HG02763 (cell line): ENCODE data around the gene DRAXIN.

Experiments used
- ATAC-seq: cut with Tn5 transposase; IDR thresholded peaks from one replicate; pipeline ENCODE4 v1.9.1; 2021; ENCODE audit warnings: mild to moderate bottlenecking, moderate library complexity; ENCODE audit not compliant: unreplicated experiment

Gene DRAXIN

DNA sequence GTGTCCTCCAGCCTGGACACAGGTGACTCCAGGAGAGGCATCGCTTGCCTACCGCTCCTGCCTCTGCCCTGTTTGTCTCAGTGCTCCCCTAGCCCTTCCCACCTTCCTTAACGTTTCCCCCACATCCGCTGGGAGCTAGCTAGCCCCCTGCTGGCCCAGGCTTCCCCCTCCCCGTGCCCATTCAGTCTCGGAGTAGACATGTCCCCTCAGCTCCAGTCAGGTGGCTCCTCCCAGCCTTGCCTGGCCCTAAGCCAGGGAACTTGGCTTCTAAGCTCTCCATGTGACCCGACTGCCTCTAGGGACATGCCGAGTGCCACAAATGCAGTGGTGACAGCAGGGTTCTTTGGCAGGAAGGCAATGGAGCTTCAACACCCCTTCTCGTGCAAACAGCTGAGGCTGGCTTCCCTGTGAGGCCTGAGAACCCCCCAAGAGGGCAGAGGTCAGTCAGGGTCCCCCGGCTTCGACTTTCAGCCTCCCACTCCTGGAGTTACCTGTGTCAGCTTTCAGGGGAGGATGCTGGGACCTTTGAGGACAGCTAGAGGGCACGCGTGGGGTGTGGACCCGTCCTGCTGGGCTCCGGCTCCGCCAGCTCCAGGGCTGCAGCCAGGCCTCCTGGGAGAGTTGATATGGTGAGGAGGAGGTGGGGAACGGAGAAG lies 16.2 kb downstream of the DRAXIN start:
- no peak for ATAC-seq

DNA sequence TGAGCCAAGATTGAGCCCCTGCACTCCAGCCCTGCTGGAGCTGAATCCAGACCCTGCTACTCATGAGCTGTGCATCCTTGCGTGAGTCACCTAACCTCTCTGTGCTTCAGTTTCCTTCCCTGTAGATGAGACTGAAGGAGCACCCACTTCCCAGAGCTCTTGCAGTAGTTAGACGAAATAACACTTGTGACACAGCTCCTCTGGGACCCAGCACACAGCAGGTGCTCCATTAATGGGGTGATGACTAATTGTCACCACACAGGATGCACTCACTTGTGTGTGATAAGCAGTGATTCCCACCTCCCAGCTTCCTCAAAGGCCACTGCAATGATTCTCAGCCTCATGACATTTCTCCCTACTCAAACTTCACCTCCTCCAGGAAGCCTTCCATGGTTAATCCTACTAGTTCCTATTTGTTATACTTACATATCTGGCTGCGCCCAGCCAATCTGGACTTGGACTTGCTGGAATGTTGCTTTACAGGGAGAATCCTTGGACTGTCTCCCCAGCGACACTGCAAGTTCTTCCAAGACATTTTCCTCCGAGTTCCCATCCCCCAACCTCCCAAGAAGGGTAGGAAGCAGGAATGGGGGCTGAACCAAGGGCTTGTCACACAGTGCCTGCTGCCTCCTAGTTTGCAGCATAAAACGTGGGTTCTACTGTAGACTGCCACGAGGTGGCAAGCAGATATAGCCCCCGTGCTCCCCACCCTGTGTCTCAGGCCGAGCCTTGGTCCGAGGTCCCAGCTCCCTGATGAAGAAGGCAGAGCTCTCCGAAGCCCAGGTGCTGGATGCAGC lies 17.2 kb downstream of the DRAXIN start:
- ATAC-seq: no peak

DNA sequence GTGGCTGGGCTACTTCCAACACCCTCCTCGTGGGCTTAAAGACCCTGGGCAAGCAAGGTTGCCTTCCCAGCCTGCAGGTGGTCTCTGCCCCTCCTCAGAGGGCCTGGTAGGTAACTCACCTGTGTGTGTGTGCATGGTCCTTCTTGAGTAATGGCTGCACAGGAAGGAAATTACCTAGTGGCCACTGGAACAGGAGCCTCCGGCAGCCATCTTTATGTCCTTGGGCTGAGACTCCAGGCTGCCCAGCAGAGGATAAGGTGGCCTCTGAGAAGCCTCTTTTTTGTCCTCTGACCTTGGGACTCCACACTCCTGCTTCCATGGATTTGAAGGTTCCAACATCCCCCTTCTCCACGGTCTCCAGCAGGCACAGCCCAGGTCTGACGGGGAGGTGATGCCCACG lies 20.0 kb downstream of the DRAXIN start:
- no peak for ATAC-seq

- no peak for ATAC-seq
Observed at GRCh38 chr1:11712285-11712684, 20.8 kb downstream of the DRAXIN start.

- ATAC-seq: no peak
Observed at GRCh38 chr1:11713095-11713494, 21.6 kb downstream of the DRAXIN start.

DNA sequence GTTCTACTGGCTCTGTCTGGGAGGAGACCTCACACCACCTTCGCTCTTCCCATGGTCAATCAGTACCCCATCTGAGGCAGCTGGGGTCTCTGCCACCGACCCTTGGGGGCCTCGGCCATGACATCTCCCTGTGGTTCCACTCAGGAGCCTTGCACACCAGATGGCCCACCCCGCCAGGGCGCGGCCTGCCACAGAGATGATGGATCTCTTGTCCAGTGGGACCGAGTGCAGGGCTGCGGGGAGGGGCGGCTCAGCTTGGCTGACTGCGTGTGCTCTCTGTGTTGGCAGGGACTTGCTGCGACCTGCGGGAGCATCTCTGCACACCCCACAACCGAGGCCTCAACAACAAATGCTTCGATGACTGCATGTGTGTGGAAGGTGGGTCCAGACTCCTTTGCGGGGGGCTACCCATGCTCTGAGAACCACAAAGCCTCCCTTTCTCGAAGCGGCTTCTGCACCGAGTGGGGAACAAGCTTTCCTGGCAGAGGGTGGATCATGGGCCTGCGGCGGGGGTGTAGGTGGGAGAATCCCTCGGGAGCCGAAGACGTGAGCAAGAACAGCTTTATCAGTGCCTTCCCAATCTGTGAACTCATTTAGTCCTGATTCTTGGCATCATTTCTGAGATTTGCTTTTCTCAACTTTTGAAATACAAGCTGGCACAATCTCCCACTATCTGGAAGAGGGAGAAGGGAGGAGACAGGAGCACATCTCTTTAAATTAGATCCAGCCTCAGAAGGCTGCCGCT lies 23.5 kb downstream of the DRAXIN start:
- no peak for ATAC-seq

GRCh38 chr1:11719313-11720032 lies 28.0 kb downstream of the DRAXIN start:
- ATAC-seq: no peak

GRCh38 chr1:11720033-11720376 lies 28.5 kb downstream of the DRAXIN start:
- no peak for ATAC-seq

DNA sequence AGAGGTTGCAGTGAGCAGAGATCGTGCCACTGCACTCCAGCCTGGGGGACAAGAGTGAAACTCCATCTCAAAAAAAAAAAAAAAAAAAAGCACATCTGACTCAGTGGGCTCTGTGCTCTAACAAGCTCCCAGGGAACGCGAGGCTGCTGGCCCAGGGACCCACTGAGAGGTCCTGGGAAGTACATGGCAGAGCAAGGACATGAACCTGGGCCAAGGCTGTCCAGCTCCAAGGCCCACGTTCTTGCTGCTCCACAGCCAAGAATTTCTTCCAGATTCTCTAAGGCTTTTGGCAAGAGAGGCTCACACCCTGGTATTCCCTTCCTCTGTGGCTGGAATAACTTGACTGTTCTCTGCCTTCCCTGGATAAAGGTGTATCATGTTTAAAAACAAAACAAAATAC lies 29.0 kb downstream of the DRAXIN start:
- no peak for ATAC-seq

DNA sequence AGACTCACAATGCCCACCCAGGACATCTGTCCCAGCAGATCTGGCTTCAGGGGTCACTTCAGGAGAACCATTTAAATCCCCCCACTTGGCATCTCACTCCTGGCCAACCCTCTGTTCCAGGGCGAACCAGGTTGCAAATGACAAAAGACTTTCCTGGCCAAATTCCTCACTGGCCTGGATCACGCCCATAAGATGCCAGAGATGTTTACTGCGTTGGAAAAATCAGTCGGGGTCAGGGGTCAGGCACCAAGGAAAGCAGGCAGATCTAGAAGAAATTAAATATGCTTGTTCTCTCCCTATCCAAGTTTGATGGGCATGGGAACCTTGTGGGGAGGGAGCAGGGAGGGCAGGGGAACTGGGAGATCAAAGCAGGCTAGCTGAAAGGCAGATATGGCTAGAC lies 29.8 kb downstream of the DRAXIN start:
- ATAC-seq: no peak

GRCh38 chr1:11722538-11722937 lies 31.0 kb downstream of the DRAXIN start:
- no peak for ATAC-seq

DNA sequence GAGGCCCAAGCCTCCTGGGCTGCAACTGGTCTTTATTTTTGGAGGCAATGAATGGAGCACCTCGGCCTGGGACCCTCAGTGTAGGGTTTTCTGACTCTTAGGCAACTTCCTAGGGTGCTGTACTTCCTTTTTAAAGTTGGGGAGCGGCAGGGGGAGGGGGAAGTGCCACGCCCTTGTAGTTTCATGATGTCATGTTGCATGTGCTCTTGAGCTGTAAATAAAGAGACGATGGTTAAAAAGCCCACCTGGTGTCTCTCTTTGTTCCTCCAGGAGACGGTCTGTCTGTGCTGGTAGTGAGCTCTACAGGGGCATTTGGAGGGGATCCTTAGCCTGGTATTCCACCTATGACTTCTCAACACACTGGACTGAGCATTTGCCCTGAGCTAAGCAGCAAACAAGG lies 34.1 kb downstream of the DRAXIN start:
- no peak for ATAC-seq

- no peak for ATAC-seq
Observed at GRCh38 chr1:11727119-11727518, 35.6 kb downstream of the DRAXIN start.

- no peak for ATAC-seq
Observed at GRCh38 chr1:11728126-11728806, 36.8 kb downstream of the DRAXIN start.

GRCh38 chr1:11729155-11729497 lies 37.6 kb downstream of the DRAXIN start:
- no peak for ATAC-seq

- no peak for ATAC-seq
Observed at GRCh38 chr1:11729498-11730428, 38.3 kb downstream of the DRAXIN start.

- ATAC-seq: no peak
Observed at GRCh38 chr1:11730429-11730891, 39.0 kb downstream of the DRAXIN start.

DNA sequence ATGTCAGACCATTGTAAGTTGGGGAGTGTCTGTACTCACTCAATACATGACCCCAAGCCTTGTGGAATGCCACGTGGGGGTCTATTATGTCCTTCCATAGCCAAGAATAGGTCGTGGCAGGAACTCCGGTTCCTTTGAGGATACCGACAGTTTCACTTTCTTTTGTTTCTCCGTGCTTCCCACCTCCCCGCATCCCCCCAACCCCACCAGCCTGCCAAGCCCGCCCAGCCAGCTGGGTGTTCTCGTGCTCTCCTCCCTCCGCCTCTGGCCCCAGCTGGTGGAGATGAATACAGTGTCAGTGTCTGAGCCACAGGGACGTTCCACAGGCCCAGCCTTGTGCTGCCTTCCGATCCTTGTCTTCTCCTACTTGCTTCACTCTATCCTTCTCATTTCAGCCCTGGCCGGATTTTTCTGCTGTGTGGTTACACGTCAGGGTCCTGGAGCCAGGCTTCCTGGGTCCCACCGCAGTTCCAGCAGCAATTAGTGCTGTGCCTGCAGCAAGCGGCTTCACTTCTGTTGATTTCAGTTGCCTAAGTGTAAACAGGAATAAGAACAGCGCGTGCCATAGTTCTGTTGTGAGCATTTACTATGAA lies 40.3 kb downstream of the DRAXIN start:
- ATAC-seq: no peak

- no peak for ATAC-seq
Observed at GRCh38 chr1:11733306-11733705, 41.8 kb downstream of the DRAXIN start.
